NB4 (cell line): ENCODE measurements around the gene BRICD5.

Experiments
- CTCF ChIP-seq: IDR thresholded peaks from one replicate; pipeline ENCODE4 v1.5.1; 2012; ENCODE audit warnings: low read depth, low read length
- MYC ChIP-seq: IDR thresholded peaks from 2 replicates; pipeline ENCODE4 v1.6.1; 2011; ENCODE audit warnings: low read depth, low read length
- POLR2A ChIP-seq: IDR thresholded peaks from 2 replicates; pipeline ENCODE4 v1.6.1; 2011; ENCODE audit warnings: mild to moderate bottlenecking; ENCODE audit not compliant: insufficient read length; ENCODE audit errors: extremely low read depth

DNA sequence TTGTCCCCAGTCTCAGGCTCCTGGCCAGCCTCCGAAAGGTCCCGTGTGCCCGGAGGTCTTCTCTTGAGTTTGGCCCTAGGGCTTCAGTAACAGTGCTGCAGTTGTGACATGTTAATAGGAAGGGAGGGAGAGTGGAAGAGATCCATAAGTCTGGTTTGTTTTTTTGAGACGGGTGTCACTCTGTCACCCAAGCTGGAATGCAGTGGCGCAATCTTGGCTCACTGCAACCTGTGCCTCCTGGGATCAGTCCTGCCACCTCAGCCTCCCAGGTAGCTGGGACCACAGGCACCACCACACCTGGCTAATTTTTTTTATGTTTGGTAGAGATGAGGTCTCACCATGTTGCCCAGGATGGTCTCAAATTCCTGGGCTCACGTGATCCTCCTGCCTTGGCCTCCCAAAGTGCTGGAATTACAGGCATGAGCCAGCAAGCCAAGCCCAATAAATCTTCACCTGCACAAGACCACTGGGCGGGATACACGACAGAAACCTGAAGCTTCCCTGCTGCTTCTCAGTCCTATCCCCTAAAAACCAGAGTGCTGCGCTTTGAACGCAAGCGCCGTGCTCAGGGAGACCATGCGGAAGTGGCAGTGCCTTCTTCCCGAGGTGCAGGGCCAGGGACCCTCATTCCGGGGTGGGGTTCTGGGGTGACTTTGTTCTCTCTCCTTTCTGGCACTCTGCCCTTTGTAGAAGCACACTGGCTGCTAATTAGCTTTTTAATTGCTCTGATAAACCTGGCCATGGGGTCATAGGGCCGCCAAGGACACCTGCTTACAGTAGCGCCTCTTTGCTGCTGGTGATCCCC is 44.2 kb downstream of the BRICD5 start:
- TF ChIP-seq CTCF = no peak
- TF ChIP-seq POLR2A = no peak
- no peak for TF ChIP-seq MYC
